LNCAP (cell line): ENCODE data around the gene B3GNT2.

Source experiments
- CTCF ChIP-seq: fragments of 450-650 bp; IDR thresholded peaks from 2 replicates; pipeline ENCODE4 v1.5.1; 2017; ENCODE audit warnings: mild to moderate bottlenecking

B3GNT2 gene

GRCh38 chr2:62204998-62205496, 9.1 kb downstream of the B3GNT2 start:
- no peak for TF ChIP-seq CTCF

GRCh38 chr2:62205554-62205953, 9.6 kb downstream of the B3GNT2 start:
- TF ChIP-seq CTCF: no peak

DNA sequence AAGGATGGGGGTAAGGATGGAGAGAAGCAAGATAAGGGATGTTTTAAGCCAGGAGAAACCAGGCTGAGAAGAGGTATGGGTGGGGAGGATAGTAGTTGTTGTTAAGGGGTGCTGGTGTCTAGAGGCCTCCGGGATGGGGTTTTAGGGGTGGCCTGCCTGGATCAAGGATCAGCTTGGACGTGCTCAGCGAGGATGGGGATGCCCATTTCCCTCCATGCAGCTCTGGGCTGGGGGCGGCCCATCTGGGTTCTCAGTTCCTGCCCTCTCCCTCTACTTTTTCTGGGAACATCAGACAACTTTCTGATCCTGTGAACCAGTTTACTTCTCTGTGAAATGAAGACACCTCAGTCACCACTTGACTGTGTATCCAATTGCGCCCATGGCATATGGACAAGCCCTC, 10.1 kb downstream of the B3GNT2 start:
- no peak for TF ChIP-seq CTCF

DNA sequence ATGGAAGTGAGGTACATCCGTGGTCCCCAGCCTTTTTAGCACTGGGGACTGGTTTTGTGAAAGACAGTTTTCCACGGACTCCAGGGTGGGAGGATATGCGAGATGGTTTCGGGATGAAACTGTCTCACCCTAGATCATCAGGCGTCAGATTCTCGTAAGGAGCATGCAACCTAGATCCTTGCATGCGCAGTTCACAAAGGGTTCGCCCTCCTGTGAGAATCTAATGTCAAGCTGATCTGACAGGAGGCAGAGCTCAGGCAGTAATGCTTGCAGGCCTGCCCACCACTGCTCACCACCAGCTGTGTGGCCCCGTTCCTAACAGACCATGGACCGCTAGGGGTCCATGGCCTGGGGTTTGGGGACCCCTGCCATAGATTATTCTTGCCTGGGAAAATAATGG, 11.6 kb downstream of the B3GNT2 start:
- no peak for TF ChIP-seq CTCF

- no peak for TF ChIP-seq CTCF
These were observed 12.3 kb downstream of the B3GNT2 start for GRCh38 chr2:62208074-62208757.

- no peak for TF ChIP-seq CTCF
These were observed 12.8 kb downstream of the B3GNT2 start for GRCh38 chr2:62208758-62209114.

DNA sequence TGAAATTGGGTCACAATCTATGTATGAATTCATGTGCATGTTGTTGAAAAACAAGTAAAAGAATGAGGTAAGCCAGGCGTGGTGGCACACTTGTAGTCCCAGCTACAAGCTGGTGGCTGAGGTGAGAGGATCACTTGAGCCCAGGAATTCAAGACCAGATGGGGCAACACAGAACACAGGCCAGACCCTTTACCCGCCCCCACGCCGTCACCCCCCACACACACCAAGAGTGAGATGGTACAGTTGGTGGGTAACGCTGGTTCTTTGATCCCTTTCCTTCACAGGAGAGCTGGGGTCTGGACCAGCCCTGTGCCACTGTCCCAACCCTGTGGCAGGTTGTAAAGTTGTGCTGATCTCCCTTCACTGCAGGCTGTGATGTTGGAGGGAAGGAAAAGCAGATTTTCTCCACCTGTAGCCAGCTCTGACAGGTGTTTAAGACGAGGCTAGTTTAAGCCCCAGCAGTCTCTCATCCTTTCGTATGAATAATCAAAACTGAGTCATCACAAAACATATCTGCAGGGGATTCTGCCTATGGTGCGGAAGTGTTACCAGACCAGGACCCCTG, 13.6 kb downstream of the B3GNT2 start:
- TF ChIP-seq CTCF: no peak
